HFFc6 (cell line): ENCODE results near the gene NPEPL1. TPM values are rescaled to one million over a fixed set of nuclear protein-coding genes. Genes with fewer than 3 reads are reported as not detected.

Experiments
- DNase-seq: peaks from one replicate; pipeline ENCODE4 v3.0.0-alpha.2; 2018
- H3K27ac Mint-ChIP-seq: 2 replicates; pipeline ENCODE4 v1.8.0; 2020; ENCODE audit warnings: mild to moderate bottlenecking, mixed read lengths
- H3K27me3 Mint-ChIP-seq: 2 replicates; pipeline ENCODE4 v1.8.0; 2021; ENCODE audit warnings: mild to moderate bottlenecking, moderate library complexity, mixed read lengths; ENCODE audit not compliant: insufficient read depth
- H3K36me3 Mint-ChIP-seq: 2 replicates; pipeline ENCODE4 v1.8.0; 2021; ENCODE audit warnings: low read depth, mixed read lengths
- H3K4me1 Mint-ChIP-seq: 2 replicates; pipeline ENCODE4 v1.8.0; 2020; ENCODE audit warnings: low read depth, mixed read lengths
- H3K4me3 Mint-ChIP-seq: 2 replicates; pipeline ENCODE4 v1.8.0; 2020; ENCODE audit warnings: mild to moderate bottlenecking, moderate library complexity, mixed read lengths
- H3K9me3 Mint-ChIP-seq: 2 replicates; pipeline ENCODE4 v1.8.0; 2020; ENCODE audit warnings: mild to moderate bottlenecking, mixed read lengths
- CTCF ChIP-seq: fragments of 200-600 bp; sonication (generic); IDR thresholded peaks from 2 replicates; pipeline ENCODE4 v1.5.0; 2021; ENCODE audit warnings: antibody characterized with exemption, mild to moderate bottlenecking
- total RNA-seq, 6 experiments: library from RNA; stranded (reverse); fragmentation: NEBNext Ultra II Directional; extraction: Animal tissue kit (Norgen Biotek cat#: 25700); gene quantifications; 2 replicates in 1 of 6; 3 replicates in 5 of 6; pipeline ENCODE4 v1.2.3, GENCODE V29; 2021

The NPEPL1 gene
- total RNA-seq, 6 experiments from 2014 or later = 12.0 to 17.8 (median 12.6) TPM

- no peak overlapping the region for H3K27ac Mint-ChIP-seq
- no peak overlapping the region for H3K4me3 Mint-ChIP-seq
- no peaks in the 10 kb centered on the region for H3K9me3 Mint-ChIP-seq
- peaks cover 55% of the 10 kb centered on the region for H3K27me3 Mint-ChIP-seq
- H3K36me3 Mint-ChIP-seq = no peaks in the 10 kb centered on the region
- no peaks in the 10 kb centered on the region for H3K4me1 Mint-ChIP-seq
- no peak for DNase-seq
- TF ChIP-seq CTCF = no peak
Observed at GRCh38 chr20:58745391-58745790, 52.8 kb downstream of the NPEPL1 start.

DNA sequence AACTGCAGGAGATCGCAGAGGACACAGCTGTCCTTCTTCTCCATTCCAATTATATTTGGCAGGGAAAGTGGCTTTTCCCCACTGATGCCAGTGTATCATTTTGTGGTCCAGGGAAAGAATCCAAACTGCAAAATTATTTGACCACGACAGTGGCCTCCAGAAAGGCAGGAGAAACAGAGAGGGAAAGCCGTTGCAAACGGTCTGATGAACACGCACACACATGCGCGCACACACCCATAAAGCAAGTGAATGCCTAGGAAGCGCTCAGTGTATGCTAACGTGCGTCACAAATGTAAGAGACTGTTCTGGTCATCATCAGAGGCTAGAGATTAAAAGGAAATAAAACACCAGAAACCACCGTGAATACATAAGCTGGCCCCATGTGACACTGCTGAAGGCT lies 54.0 kb downstream of the NPEPL1 start:
- DNase-seq = no peak
- no peak overlapping the region for H3K4me3 Mint-ChIP-seq
- no peak overlapping the region for H3K27ac Mint-ChIP-seq
- no peak for TF ChIP-seq CTCF
- H3K36me3 Mint-ChIP-seq = no peaks in the 10 kb centered on the region
- peaks cover 58% of the 10 kb centered on the region for H3K27me3 Mint-ChIP-seq
- H3K4me1 Mint-ChIP-seq = no peaks in the 10 kb centered on the region
- H3K9me3 Mint-ChIP-seq = no peaks in the 10 kb centered on the region

- Mint-ChIP-seq H3K27ac (no peak overlapping the region), H3K4me3 (no peak overlapping the region), H3K4me1 (no peaks in the 10 kb centered on the region), H3K9me3 (no peaks in the 10 kb centered on the region), H3K36me3 (no peaks in the 10 kb centered on the region), H3K27me3 (peaks cover 59% of the 10 kb centered on the region)
- no peak for DNase-seq
- TF ChIP-seq CTCF = no peak
Observed at GRCh38 chr20:58747211-58747610, 54.6 kb downstream of the NPEPL1 start.

DNA sequence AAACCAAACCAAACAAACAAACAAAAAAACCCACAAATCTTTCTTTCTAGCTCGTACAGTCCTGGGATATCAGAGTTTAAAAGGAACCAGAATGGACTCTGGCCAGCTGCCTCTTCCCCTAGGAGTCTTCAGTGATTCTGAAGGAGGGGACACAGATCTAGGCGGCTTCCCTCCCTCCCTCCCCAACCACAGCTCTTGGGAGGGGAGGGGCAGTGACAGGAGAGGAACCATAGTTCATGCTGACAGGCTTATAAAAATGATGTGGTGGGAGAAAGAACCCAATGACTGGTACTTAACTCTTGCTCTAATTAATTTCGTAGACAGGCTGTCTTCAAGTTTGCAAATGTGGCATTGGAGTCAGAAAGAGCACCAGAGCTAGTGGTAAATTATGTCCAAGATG lies 56.0 kb downstream of the NPEPL1 start:
- Mint-ChIP-seq H3K4me1 (no peaks in the 10 kb centered on the region), H3K27me3 (peaks cover 55% of the 10 kb centered on the region), H3K36me3 (no peaks in the 10 kb centered on the region), H3K9me3 (no peaks in the 10 kb centered on the region), H3K4me3 (no peak overlapping the region), H3K27ac (no peak overlapping the region)
- no peak for TF ChIP-seq CTCF
- no peak for DNase-seq

- Mint-ChIP-seq H3K4me1 (no peaks in the 10 kb centered on the region), H3K4me3 (no peak overlapping the region), H3K9me3 (no peaks in the 10 kb centered on the region), H3K36me3 (no peaks in the 10 kb centered on the region), H3K27me3 (peaks cover 62% of the 10 kb centered on the region), H3K27ac (no peak overlapping the region)
- no peak for DNase-seq
- no peak for TF ChIP-seq CTCF
Observed at GRCh38 chr20:58749098-58749769, 56.6 kb downstream of the NPEPL1 start.
